SK-N-SH (cell line): ENCODE measurements around the gene INF2.

ENCODE experiments used
- CTCF ChIP-seq: fragments of 200-600 bp; sonication (generic); IDR thresholded peaks from 2 replicates; pipeline ENCODE4 v1.6.1; 2017; ENCODE audit warnings: antibody characterized with exemption, mild to moderate bottlenecking, moderate library complexity
- ELF1 ChIP-seq: IDR thresholded peaks from 2 replicates; pipeline ENCODE4 v1.4.0; 2012
- EZH2phosphoT487 ChIP-seq: fragments of 200-600 bp; sonication (generic); IDR thresholded peaks from 2 replicates; pipeline ENCODE4 v1.6.1; 2017; ENCODE audit warnings: low read depth, mixed run types, mild to moderate bottlenecking, antibody characterized with exemption, moderate library complexity, borderline replicate concordance
- JUND ChIP-seq: IDR thresholded peaks from 2 replicates; pipeline ENCODE4 v1.4.0; 2012
- MXI1 ChIP-seq: IDR thresholded peaks from 2 replicates; pipeline ENCODE4 v1.6.1; 2012; ENCODE audit warnings: mild to moderate bottlenecking, low read depth, low read length, improper control_type of control experiment
- POLR2AphosphoS5 ChIP-seq: IDR thresholded peaks from 2 replicates; pipeline ENCODE4 v1.6.1; 2012; ENCODE audit warnings: low read depth, low read length
- REST ChIP-seq: IDR thresholded peaks from 2 replicates; pipeline ENCODE4 v1.6.1; 2012; ENCODE audit warnings: mild to moderate bottlenecking, low read depth, low read length, moderate library complexity
- TEAD4 ChIP-seq: IDR thresholded peaks from 2 replicates; pipeline ENCODE4 v1.4.0; 2012; ENCODE audit warnings: mild to moderate bottlenecking, borderline replicate concordance; ENCODE audit not compliant: insufficient read depth
- YY1 ChIP-seq: IDR thresholded peaks from 2 replicates; pipeline ENCODE4 v1.4.0; 2012; ENCODE audit warnings: low read depth, mild to moderate bottlenecking

GRCh38 chr14:104652386-104652785, 37.0 kb upstream of the INF2 start:
- no peak for TF ChIP-seq POLR2AphosphoS5
- TF ChIP-seq TEAD4 = no peak
- no peak for TF ChIP-seq REST
- TF ChIP-seq MXI1 = no peak
- TF ChIP-seq CTCF = no peak
- TF ChIP-seq JUND = no peak
- TF ChIP-seq EZH2phosphoT487 = no peak
- no peak for TF ChIP-seq YY1
- no peak for TF ChIP-seq ELF1
